Hepatocyte (in vitro differentiated cells): ENCODE data around the gene ACSS1.

Source experiments
- EZH2 ChIP-seq: fragments of 200-600 bp; sonication (generic); IDR thresholded peaks from 2 replicates; pipeline ENCODE4 v1.6.1; 2016; ENCODE audit warnings: antibody characterized with exemption, mild to moderate bottlenecking, borderline replicate concordance
- TF ChIP-seq, protein P1 (sequence below): fragments of 200-600 bp; sonication (generic); IDR thresholded peaks from 2 replicates; pipeline ENCODE4 v1.5.1; 2016; ENCODE audit warnings: antibody characterized with exemption, mild to moderate bottlenecking; ENCODE audit not compliant: poor library complexity

DNA sequence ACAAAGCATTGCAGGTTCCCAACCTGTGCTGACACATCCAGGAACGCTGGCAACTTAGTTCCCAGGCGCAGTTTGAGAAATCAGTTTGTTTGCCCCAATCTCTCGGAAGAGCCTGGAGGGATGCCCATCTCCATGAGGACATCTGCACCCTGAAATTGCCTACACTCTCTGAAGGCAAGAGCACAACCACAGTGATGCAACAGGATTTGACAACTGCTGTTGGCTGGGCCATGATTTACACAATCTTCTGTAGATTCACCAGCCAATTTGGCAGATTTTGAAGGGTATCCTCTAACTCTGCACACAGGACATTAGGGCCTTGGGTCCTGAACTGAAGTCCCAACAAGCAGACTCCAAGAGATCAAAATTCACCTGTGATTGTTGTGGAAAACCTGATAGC, 68.8 kb downstream of the ACSS1 start:
- TF ChIP-seq, protein P1, sequence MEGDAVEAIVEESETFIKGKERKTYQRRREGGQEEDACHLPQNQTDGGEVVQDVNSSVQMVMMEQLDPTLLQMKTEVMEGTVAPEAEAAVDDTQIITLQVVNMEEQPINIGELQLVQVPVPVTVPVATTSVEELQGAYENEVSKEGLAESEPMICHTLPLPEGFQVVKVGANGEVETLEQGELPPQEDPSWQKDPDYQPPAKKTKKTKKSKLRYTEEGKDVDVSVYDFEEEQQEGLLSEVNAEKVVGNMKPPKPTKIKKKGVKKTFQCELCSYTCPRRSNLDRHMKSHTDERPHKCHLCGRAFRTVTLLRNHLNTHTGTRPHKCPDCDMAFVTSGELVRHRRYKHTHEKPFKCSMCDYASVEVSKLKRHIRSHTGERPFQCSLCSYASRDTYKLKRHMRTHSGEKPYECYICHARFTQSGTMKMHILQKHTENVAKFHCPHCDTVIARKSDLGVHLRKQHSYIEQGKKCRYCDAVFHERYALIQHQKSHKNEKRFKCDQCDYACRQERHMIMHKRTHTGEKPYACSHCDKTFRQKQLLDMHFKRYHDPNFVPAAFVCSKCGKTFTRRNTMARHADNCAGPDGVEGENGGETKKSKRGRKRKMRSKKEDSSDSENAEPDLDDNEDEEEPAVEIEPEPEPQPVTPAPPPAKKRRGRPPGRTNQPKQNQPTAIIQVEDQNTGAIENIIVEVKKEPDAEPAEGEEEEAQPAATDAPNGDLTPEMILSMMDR: no peak
- no peak for TF ChIP-seq EZH2
